ENCODE measurements around the gene ATP1B2.

ATP1B2 gene

GRCh38 chr17:7668482-7668881, 17.8 kb downstream of the ATP1B2 start:
- DNase-seq (ENCODE audit: low read depth, low spot score), result no peak
- H3K4me3 ChIP-seq (ENCODE audit: low read length), result no peak overlapping the region

GRCh38 chr17:7673239-7673638, 22.5 kb downstream of the ATP1B2 start:
- no peak overlapping the region for H3K4me3 ChIP-seq (ENCODE audit: low read length)
- no peak for DNase-seq (ENCODE audit: low read depth, low spot score)

- no peak for DNase-seq (ENCODE audit: low read depth, low spot score)
- no peak overlapping the region for H3K4me3 ChIP-seq (ENCODE audit: low read length)
Measured at GRCh38 chr17:7674934-7675333, 24.2 kb downstream of the ATP1B2 start.

- H3K4me3 ChIP-seq (ENCODE audit: low read length), result no peak overlapping the region
- DNase-seq (ENCODE audit: low read depth, low spot score), result no peak
Measured at GRCh38 chr17:7676533-7676932, 25.8 kb downstream of the ATP1B2 start.

- DNase-seq (ENCODE audit: low read depth, low spot score), result no peak
- no peak overlapping the region for H3K4me3 ChIP-seq (ENCODE audit: low read length)
Measured at GRCh38 chr17:7677388-7678067, 26.8 kb downstream of the ATP1B2 start.

GRCh38 chr17:7684851-7685532, 34.3 kb downstream of the ATP1B2 start:
- peak overlapping the region; percentile 100 for H3K4me3 ChIP-seq (ENCODE audit: low read length)
- DNase-seq (ENCODE audit: low read depth, low spot score), result peak; percentile 18

- DNase-seq (ENCODE audit: low read depth, low spot score), result peak; percentile 91
- H3K4me3 ChIP-seq (ENCODE audit: low read length), result peak overlapping the region; percentile 100
Measured at GRCh38 chr17:7685533-7686221, 35.0 kb downstream of the ATP1B2 start.

- peak; percentile 84 for DNase-seq (ENCODE audit: low read depth, low spot score)
- peak overlapping the region; percentile 100 for H3K4me3 ChIP-seq (ENCODE audit: low read length)
Measured at GRCh38 chr17:7686222-7687071, 35.7 kb downstream of the ATP1B2 start.

GRCh38 chr17:7687072-7687907, 36.6 kb downstream of the ATP1B2 start, which contains the start of gene TP53:
TSS of gene TP53 (minus strand) at chr17:7687490. CDS start at chr17:7676594, 10,896 bp downstream.
- peak; percentile 95 for DNase-seq (ENCODE audit: low read depth, low spot score)
- H3K4me3 ChIP-seq (ENCODE audit: low read length), result peak within 1 kb of the TSS; percentile 100

- peak; percentile 94 for DNase-seq (ENCODE audit: low read depth, low spot score)
- H3K4me3 ChIP-seq (ENCODE audit: low read length), result peak within 1 kb of the TSS; percentile 100
Measured at GRCh38 chr17:7687908-7688807, 37.4 kb downstream of the ATP1B2 start, which contains the start of gene WRAP53. TSS of gene WRAP53 (plus strand) at chr17:7688477. CDS start at chr17:7688649, 172 bp downstream.

GRCh38 chr17:7688808-7689316, 38.1 kb downstream of the ATP1B2 start:
- no peak for DNase-seq (ENCODE audit: low read depth, low spot score)
- H3K4me3 ChIP-seq (ENCODE audit: low read length), result peak overlapping the region; percentile 100

GRCh38 chr17:7695586-7695985, 44.9 kb downstream of the ATP1B2 start:
- no peak for DNase-seq (ENCODE audit: low read depth, low spot score)
- H3K4me3 ChIP-seq (ENCODE audit: low read length), result no peak overlapping the region

- no peak for DNase-seq (ENCODE audit: low read depth, low spot score)
Measured at GRCh38 chr17:7697828-7698588, 47.3 kb downstream of the ATP1B2 start.

GRCh38 chr17:7700510-7700909, 49.8 kb downstream of the ATP1B2 start:
- no peak for DNase-seq (ENCODE audit: low read depth, low spot score)
- H3K4me3 ChIP-seq (ENCODE audit: low read length), result no peak overlapping the region

More at GRCh38 chr17:7697828-7698588, 47.3 kb downstream of the ATP1B2 start:
- H3K4me3 ChIP-seq (ENCODE audit: low read length), result no peak overlapping the region

- no peak overlapping the region for H3K4me3 ChIP-seq (ENCODE audit: low read length)
- DNase-seq (ENCODE audit: low read depth, low spot score), result no peak
Measured at GRCh38 chr17:7701681-7702080, 51.0 kb downstream of the ATP1B2 start.

GRCh38 chr17:7702776-7703175, 52.0 kb downstream of the ATP1B2 start:
- no peak for DNase-seq (ENCODE audit: low read depth, low spot score)
- H3K4me3 ChIP-seq (ENCODE audit: low read length), result no peak overlapping the region

All from Jurkat, Clone E6-1 (cell line).